ENCODE measurements around the gene XRCC4.
"Not testable (repeated sequence)": the region's sequence is repeated elsewhere in the genome, so short reads cannot be mapped to it uniquely, and the experiment has no call there.

The XRCC4 gene

GRCh38 chr5:83355482-83356014, 278.2 kb downstream of the XRCC4 start:
- DNase-seq = not testable (repeated sequence)

- DNase-seq = no peak
These were observed 280.4 kb downstream of the XRCC4 start for GRCh38 chr5:83357621-83358231.

GRCh38 chr5:83360573-83360972, 283.2 kb downstream of the XRCC4 start:
- no peak for DNase-seq

- DNase-seq = no peak
These were observed 285.2 kb downstream of the XRCC4 start for GRCh38 chr5:83362526-83362925.

- no peak for DNase-seq
These were observed 286.0 kb downstream of the XRCC4 start for GRCh38 chr5:83363111-83363885.

GRCh38 chr5:83363886-83364275, 286.5 kb downstream of the XRCC4 start:
- DNase-seq = no peak

- no peak for DNase-seq
These were observed 287.3 kb downstream of the XRCC4 start for GRCh38 chr5:83364312-83365299.

GRCh38 chr5:83368319-83368718, 291.0 kb downstream of the XRCC4 start:
- peak; percentile 6 for DNase-seq

- no peak for DNase-seq
These were observed 291.5 kb downstream of the XRCC4 start for GRCh38 chr5:83368835-83369234.

- no peak for DNase-seq
These were observed 293.6 kb downstream of the XRCC4 start for GRCh38 chr5:83370957-83371356.

- no peak for DNase-seq
These were observed 294.4 kb downstream of the XRCC4 start for GRCh38 chr5:83371726-83372125.

- no peak for DNase-seq
These were observed 297.2 kb downstream of the XRCC4 start for GRCh38 chr5:83374547-83374946.

- no peak for DNase-seq
These were observed 297.9 kb downstream of the XRCC4 start for GRCh38 chr5:83375049-83375745.

GRCh38 chr5:83376461-83376860, 299.1 kb downstream of the XRCC4 start:
- no peak for DNase-seq

- DNase-seq = no peak
These were observed 300.0 kb downstream of the XRCC4 start for GRCh38 chr5:83377131-83377865.

GRCh38 chr5:83378624-83379289, 301.4 kb downstream of the XRCC4 start:
- no peak for DNase-seq

GRCh38 chr5:83385812-83386211, 308.5 kb downstream of the XRCC4 start:
- DNase-seq = no peak

GRCh38 chr5:83387041-83387440, 309.7 kb downstream of the XRCC4 start:
- no peak for DNase-seq

- DNase-seq = no peak
These were observed 311.3 kb downstream of the XRCC4 start for GRCh38 chr5:83388608-83389007.

GRCh38 chr5:83392766-83393503, 315.6 kb downstream of the XRCC4 start:
- no peak for DNase-seq

GRCh38 chr5:83393504-83393866, 316.1 kb downstream of the XRCC4 start:
- DNase-seq = no peak

All from CD4-positive, alpha-beta T cell treated with Interleukin-4 for 4 hours (primary cell).